Loucy (cell line): Measurements from ENCODE around the gene FBLN2.
"Not testable (repeated sequence)": the region's sequence is repeated elsewhere in the genome, so short reads cannot be mapped to it uniquely, and the experiment has no call there.

Experiments
- H2AFZ ChIP-seq: fragments of 200-600 bp; sonication (generic); 2 replicates; pipeline ENCODE4 v1.6.0; 2016; ENCODE audit warnings: antibody characterized with exemption, mild to moderate bottlenecking, low read length, moderate library complexity
- H3F3A ChIP-seq: fragments of 200-600 bp; 2 replicates; pipeline ENCODE4 v1.6.0; 2016; ENCODE audit warnings: antibody characterized with exemption, low read depth, mild to moderate bottlenecking
- H3K27me3 ChIP-seq: fragments of 200-600 bp; sonication (generic); 2 replicates; pipeline ENCODE4 v1.6.1; 2014; ENCODE audit warnings: low read length, mild to moderate bottlenecking; ENCODE audit not compliant: insufficient read depth, poor library complexity, severe bottlenecking
- H3K36me3 ChIP-seq: fragments of 200-600 bp; sonication (generic); 2 replicates; pipeline ENCODE4 v1.6.1; 2016; ENCODE audit warnings: low read length; ENCODE audit not compliant: insufficient read depth
- H3K4me1 ChIP-seq: fragments of 200-600 bp; sonication (generic); 2 replicates; pipeline ENCODE4 v1.5.1; 2014; ENCODE audit warnings: low read length, mild to moderate bottlenecking; ENCODE audit not compliant: insufficient read depth, poor library complexity, severe bottlenecking
- H3K4me2 ChIP-seq: fragments of 200-600 bp; sonication (generic); 2 replicates; pipeline ENCODE4 v1.6.0; 2014; ENCODE audit warnings: antibody characterized with exemption, low read length, low read depth, mild to moderate bottlenecking; ENCODE audit not compliant: poor library complexity, severe bottlenecking
- H3K4me3 ChIP-seq: fragments of 200-600 bp; sonication (generic); 2 replicates; pipeline ENCODE4 v1.5.1; 2014; ENCODE audit warnings: low read length, mild to moderate bottlenecking, mixed read lengths; ENCODE audit not compliant: poor library complexity, severe bottlenecking
- H3K79me2 ChIP-seq: fragments of 200-600 bp; sonication (generic); 2 replicates; pipeline ENCODE4 v1.6.1; 2014; ENCODE audit warnings: low read length; ENCODE audit not compliant: insufficient read depth
- H3K9ac ChIP-seq: fragments of 200-600 bp; sonication (generic); 2 replicates; pipeline ENCODE4 v1.6.0; 2014; ENCODE audit warnings: mild to moderate bottlenecking, low read depth, low read length, moderate library complexity; ENCODE audit not compliant: poor library complexity, severe bottlenecking
- H3K9me2 ChIP-seq: fragments of 200-600 bp; sonication (generic); replicated peaks from 2 replicates; pipeline ENCODE4 v1.6.1; 2016; ENCODE audit warnings: low read depth, low read length, mixed read lengths
- H3K9me3 ChIP-seq: fragments of 200-600 bp; sonication (generic); 2 replicates; pipeline ENCODE4 v1.6.1; 2014; ENCODE audit warnings: mild to moderate bottlenecking, antibody characterized with exemption, low read length, low read depth; ENCODE audit not compliant: insufficient read depth
- H4K20me1 ChIP-seq: fragments of 200-600 bp; sonication (generic); 2 replicates; pipeline ENCODE4 v1.6.0; 2014; ENCODE audit warnings: antibody characterized with exemption, low read length, mild to moderate bottlenecking; ENCODE audit not compliant: insufficient read depth, poor library complexity, severe bottlenecking
- EZH2phosphoT487 ChIP-seq: fragments of 200-600 bp; IDR thresholded peaks from 2 replicates; pipeline ENCODE4 v1.6.1; 2018; ENCODE audit warnings: antibody characterized with exemption, mild to moderate bottlenecking, moderate library complexity, borderline replicate concordance
- TF ChIP-seq, protein P1 (sequence below): fragments of 200-600 bp; sonication (generic); conservative IDR thresholded peaks from 2 replicates; pipeline ENCODE4 v1.5.1; 2014; ENCODE audit warnings: mild to moderate bottlenecking, antibody characterized with exemption, low read length

Gene FBLN2

DNA sequence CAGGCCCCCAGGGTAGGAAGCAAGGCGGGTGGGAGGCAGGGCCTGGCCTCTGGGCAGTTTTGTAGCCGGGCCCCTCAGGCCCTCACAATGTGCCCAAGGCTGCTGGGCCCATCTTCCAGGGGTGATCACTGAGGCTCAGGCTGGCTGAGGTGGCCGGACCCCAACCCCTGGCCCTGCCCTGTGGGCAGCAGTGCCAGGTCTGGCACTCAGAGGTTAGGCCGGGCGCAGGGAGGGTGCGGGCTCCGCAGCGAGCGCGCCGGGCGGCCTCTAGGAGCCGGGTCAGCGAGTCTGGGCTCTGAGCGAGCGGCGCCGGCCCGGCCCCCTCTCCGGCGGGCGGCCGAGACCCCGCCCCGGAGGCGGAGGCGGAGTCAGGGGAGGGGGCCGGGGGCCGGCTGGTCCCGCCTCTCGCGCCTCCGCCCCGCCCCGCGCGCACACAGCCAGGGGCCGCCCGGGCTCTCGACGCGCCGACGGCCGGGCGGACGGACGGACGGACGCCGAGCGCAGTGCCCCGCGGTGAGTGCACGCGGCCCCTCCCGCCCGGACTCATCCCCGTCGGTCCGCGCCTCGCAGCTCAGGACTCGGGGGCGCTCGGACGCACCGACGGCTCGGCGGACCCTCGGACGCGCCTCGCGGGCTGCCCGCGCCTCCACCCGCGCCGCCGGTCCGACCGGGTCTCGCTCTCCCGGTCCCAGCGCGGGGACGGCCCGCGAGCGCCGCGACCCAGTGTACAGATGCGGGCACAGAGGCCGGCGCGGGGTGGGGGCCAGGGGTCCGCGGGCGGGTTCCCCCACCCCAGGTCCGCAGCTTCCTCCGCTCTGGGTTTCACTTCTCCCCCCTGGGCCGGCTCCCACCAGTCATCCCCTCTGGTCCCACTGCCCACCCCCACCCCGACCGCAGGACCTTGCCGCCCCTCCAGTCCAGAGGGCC, at the start of gene FBLN2:
FBLN2 (plus strand) TSS at position 430 of the 927 bp plus-strand sequence. CDS start 21,231 bp downstream, outside the sequence.
- Histone ChIP-seq H3K4me1 (peaks cover 26% of the 10 kb centered on the region), H3F3A (no peaks in the 10 kb centered on the region), H3K27me3 (no peaks in the 10 kb centered on the region), H4K20me1 (no peaks in the 10 kb centered on the region), H2AFZ (no peak within 1 kb of the TSS), H3K9me3 (no peaks in the 10 kb centered on the region), H3K4me3 (no peak within 1 kb of the TSS), H3K9me2 (no peaks in the 10 kb centered on the region), H3K4me2 (no peak within 1 kb of the TSS), H3K9ac (no peak within 1 kb of the TSS), H3K36me3 (no peaks in the 10 kb centered on the region), H3K79me2 (no peaks in the 10 kb centered on the region)
- TF ChIP-seq EZH2phosphoT487 = no peak
- TF ChIP-seq, protein P1, sequence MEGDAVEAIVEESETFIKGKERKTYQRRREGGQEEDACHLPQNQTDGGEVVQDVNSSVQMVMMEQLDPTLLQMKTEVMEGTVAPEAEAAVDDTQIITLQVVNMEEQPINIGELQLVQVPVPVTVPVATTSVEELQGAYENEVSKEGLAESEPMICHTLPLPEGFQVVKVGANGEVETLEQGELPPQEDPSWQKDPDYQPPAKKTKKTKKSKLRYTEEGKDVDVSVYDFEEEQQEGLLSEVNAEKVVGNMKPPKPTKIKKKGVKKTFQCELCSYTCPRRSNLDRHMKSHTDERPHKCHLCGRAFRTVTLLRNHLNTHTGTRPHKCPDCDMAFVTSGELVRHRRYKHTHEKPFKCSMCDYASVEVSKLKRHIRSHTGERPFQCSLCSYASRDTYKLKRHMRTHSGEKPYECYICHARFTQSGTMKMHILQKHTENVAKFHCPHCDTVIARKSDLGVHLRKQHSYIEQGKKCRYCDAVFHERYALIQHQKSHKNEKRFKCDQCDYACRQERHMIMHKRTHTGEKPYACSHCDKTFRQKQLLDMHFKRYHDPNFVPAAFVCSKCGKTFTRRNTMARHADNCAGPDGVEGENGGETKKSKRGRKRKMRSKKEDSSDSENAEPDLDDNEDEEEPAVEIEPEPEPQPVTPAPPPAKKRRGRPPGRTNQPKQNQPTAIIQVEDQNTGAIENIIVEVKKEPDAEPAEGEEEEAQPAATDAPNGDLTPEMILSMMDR = no peak

DNA sequence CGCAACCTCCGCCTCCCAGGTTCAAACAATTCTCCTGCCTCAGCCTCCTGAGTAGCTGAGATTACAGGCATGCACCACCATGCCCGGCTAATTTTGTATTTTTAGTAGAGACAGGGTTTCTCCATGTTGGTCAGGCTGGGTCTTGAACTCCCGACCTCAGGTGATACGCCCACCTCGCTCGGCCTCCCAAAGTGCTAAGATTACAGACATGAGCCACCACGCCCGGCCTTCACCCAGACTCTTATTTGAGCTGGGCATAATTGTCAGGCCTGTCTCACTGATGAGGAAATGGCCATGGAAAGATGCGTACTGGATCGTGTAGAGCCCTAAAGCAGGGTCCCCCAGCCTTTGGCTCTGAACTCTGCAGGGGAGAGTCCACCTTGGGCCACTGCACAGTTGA, 49.7 kb upstream of the FBLN2 start:
- H3K4me1 ChIP-seq, H3K4me3 ChIP-seq, H2AFZ ChIP-seq, H3K27me3 ChIP-seq, H3K9me3 ChIP-seq, H3F3A ChIP-seq, H4K20me1 ChIP-seq, H3K9ac ChIP-seq, H3K4me2 ChIP-seq, H3K36me3 ChIP-seq, H3K79me2 ChIP-seq, H3K9me2 ChIP-seq: not testable (repeated sequence)

GRCh38 chr3:13500133-13500885, 48.6 kb upstream of the FBLN2 start:
- Histone ChIP-seq H3F3A (no peaks in the 10 kb centered on the region), H3K4me1 (peaks cover 4% of the 10 kb centered on the region), H3K9me2 (no peaks in the 10 kb centered on the region), H3K4me3 (no peak overlapping the region), H4K20me1 (no peaks in the 10 kb centered on the region), H3K9ac (no peak overlapping the region), H3K36me3 (no peaks in the 10 kb centered on the region), H3K9me3 (no peaks in the 10 kb centered on the region), H3K27me3 (no peaks in the 10 kb centered on the region), H2AFZ (no peak overlapping the region), H3K79me2 (no peaks in the 10 kb centered on the region), H3K4me2 (no peak overlapping the region)
- TF ChIP-seq, protein P1 = peak; percentile 74
- no peak for TF ChIP-seq EZH2phosphoT487
